Neutrophil (primary cell): ENCODE measurements around the gene ACOT4.
A peak's percentile ranks its signal among the peaks of the same experiment; 100 is the strongest.

Source experiments
- H3K27ac ChIP-seq: fragments of 200-600 bp; sonication (generic); 2 replicates; pipeline ENCODE4 v1.5.1; 2016; ENCODE audit warnings: mild to moderate bottlenecking, moderate library complexity
- H3K27me3 ChIP-seq: fragments of 200-600 bp; sonication (generic); 2 replicates; pipeline ENCODE4 v1.6.0; 2016; ENCODE audit warnings: mild to moderate bottlenecking
- H3K36me3 ChIP-seq: fragments of 200-600 bp; sonication (generic); 2 replicates; pipeline ENCODE4 v1.5.1; 2017
- H3K4me1 ChIP-seq, 2 experiments: fragments of 200-600 bp in 1 of 2; sonication (generic) in 1 of 2; 1 replicate in 1 of 2; 2 replicates in 1 of 2; pipeline versions ENCODE4 v1.5.1 to v1.6.1; 2013 to 2016; ENCODE audit warnings: low read depth in 1 of 2, low read length in 1 of 2, mild to moderate bottlenecking in 1 of 2, moderate library complexity in 1 of 2; ENCODE audit not compliant: control insufficient read depth in 1 of 2, insufficient read depth in 1 of 2
- H3K4me3 ChIP-seq, 2 experiments: fragments of 200-600 bp in 1 of 2; sonication (generic) in 1 of 2; 1 replicate in 1 of 2; 2 replicates in 1 of 2; pipeline ENCODE4 v1.5.1; 2013 to 2016; ENCODE audit warnings: low read depth in 1 of 2, low read length in 1 of 2, mild to moderate bottlenecking in 1 of 2, moderate library complexity in 1 of 2
- H3K9me3 ChIP-seq: fragments of 200-600 bp; sonication (generic); 2 replicates; pipeline ENCODE4 v1.5.1; 2016
- CTCF ChIP-seq: fragments of 200-600 bp; sonication (generic); IDR thresholded peaks from 2 replicates; pipeline ENCODE4 v1.5.1; 2016; ENCODE audit warnings: antibody characterized with exemption

ACOT4 gene

GRCh38 chr14:73612339-73613045 lies 20.8 kb downstream of the ACOT4 start, which contains the start of gene ACOT6:
Gene ACOT6 (plus strand): TSS chr14:73612517. CDS start chr14:73612572, 55 bp downstream.
- Histone ChIP-seq H3K27ac (no peak within 1 kb of the TSS), H3K9me3 (no peaks in the 10 kb centered on the region), H3K27me3 (peaks cover 40% of the 10 kb centered on the region), H3K4me1 (peaks cover 13 to 14% of the 10 kb centered on the region in 2 experiments), H3K4me3 (peak within 1 kb of the TSS; percentile 51 to 54), H3K36me3 (no peaks in the 10 kb centered on the region)
- no peak for TF ChIP-seq CTCF

GRCh38 chr14:73613046-73613383 lies 21.3 kb downstream of the ACOT4 start:
- Histone ChIP-seq H3K27ac (no peak overlapping the region), H3K9me3 (no peaks in the 10 kb centered on the region), H3K4me3 (peak overlapping the region; percentile 51 to 54), H3K36me3 (no peaks in the 10 kb centered on the region), H3K4me1 (peaks cover 13 to 14% of the 10 kb centered on the region in 2 experiments), H3K27me3 (peaks cover 40% of the 10 kb centered on the region)
- TF ChIP-seq CTCF = no peak

GRCh38 chr14:73613419-73613963 lies 21.8 kb downstream of the ACOT4 start:
- Histone ChIP-seq H3K9me3 (no peaks in the 10 kb centered on the region), H3K4me1 (peaks cover 13 to 14% of the 10 kb centered on the region in 2 experiments), H3K4me3 (peak overlapping the region in 1 of 2 experiments; percentile 51), H3K27ac (no peak overlapping the region), H3K36me3 (no peaks in the 10 kb centered on the region), H3K27me3 (peaks cover 40% of the 10 kb centered on the region)
- no peak for TF ChIP-seq CTCF

- Histone ChIP-seq H3K4me1 (peaks cover 13 to 14% of the 10 kb centered on the region in 2 experiments), H3K36me3 (no peaks in the 10 kb centered on the region), H3K27ac (no peak overlapping the region), H3K4me3 (no peak overlapping the region), H3K9me3 (no peaks in the 10 kb centered on the region), H3K27me3 (peaks cover 26% of the 10 kb centered on the region)
- no peak for TF ChIP-seq CTCF
Measured at GRCh38 chr14:73616831-73617230, 25.2 kb downstream of the ACOT4 start.

GRCh38 chr14:73619524-73619923 lies 27.9 kb downstream of the ACOT4 start:
- Histone ChIP-seq H3K36me3 (no peaks in the 10 kb centered on the region), H3K27me3 (no peaks in the 10 kb centered on the region), H3K4me3 (no peak overlapping the region), H3K4me1 (no peaks in the 10 kb centered on the region), H3K27ac (no peak overlapping the region), H3K9me3 (no peaks in the 10 kb centered on the region)
- no peak for TF ChIP-seq CTCF
